ENCODE measurements around the gene WDR7. TPM values are rescaled to one million over a fixed set of nuclear protein-coding genes. Genes with fewer than 3 reads are reported as not detected.

Gene WDR7
- total and polyA plus RNA-seq, 10 of the 15 experiments (the other 5 are each of a cell fraction or from before 2014, with no cell fraction given), result 2.8 to 16.5 (median 11.7) TPM

DNA sequence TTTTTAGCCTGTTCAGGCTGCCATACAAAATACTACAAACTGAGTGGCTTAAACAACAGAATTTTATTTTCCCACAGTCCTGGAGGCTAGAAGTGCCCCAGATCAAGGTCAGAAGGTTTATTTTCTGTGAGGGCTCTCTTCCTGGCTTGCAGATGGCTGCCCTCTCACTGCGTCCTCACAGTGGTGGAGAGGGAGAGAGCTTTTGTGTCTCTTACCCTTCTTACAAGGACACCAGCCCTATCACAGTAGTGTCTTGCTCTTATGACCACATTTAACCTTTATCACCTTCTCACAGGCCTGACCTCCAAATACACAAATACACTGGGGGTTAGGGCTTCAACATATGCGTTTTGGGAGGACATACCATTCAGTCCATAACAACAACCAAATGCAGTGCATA lies 11.7 kb downstream of the WDR7 start:
- in situ Hi-C loops (cut with MboI), result no loop called here

More for the DNA sequence above, 11.7 kb downstream of the WDR7 start:
- FAIRE-seq (no peak), DNase-seq (ENCODE audit: low read depth, low spot score) (no peak), ATAC-seq (no peak)
- no peak overlapping the region for H3K4me3 ChIP-seq
- no peak overlapping the region for H3K4me2 ChIP-seq (ENCODE audit: control insufficient read depth, insufficient read depth)
- H3K4me1 ChIP-seq (ENCODE audit: control insufficient read depth, insufficient read depth, low read length), result no peaks in the 10 kb centered on the region
- no TSS peak for BruUV-seq (replicated peaks)
- ChIA-PET SMC1A (ENCODE audit: uncharacterized antibody, unreplicated experiment) (no interaction called here), RAD21 (ENCODE audit: unreplicated experiment) (no interaction called here), CTCF (no interaction called here), POLR2A (no interaction called here)
- H2AFZ ChIP-seq (ENCODE audit: control insufficient read depth, low read depth, low read length), result no peak overlapping the region
- no peak overlapping the region for H3K9ac ChIP-seq (ENCODE audit: control insufficient read depth, insufficient read depth, low read length)
- no peaks in the 10 kb centered on the region for H3K36me3 ChIP-seq (ENCODE audit: control insufficient read depth in 2 of 2, insufficient read depth in 2 of 2, low read length in 1 of 2)
- intact Hi-C loops (cut with micrococcal nuclease; ENCODE audit: unreplicated experiment), result no loop called here
- no peak overlapping the region for H3K27ac ChIP-seq (ENCODE audit: control insufficient read depth, insufficient read depth)
- no peak for TF ChIP-seq FOXK2 (IDR thresholded peaks at IDR 0.05)
- no peak for TF ChIP-seq HCFC1 (IDR thresholded peaks at IDR 0.05; ENCODE audit: low read length)
- no peak for TF ChIP-seq MYB (IDR thresholded peaks at IDR 0.05; ENCODE audit: borderline replicate concordance, low read depth, low read length)
- no peak for TF ChIP-seq CREM (IDR thresholded peaks at IDR 0.05; ENCODE audit: low read depth)
- TF ChIP-seq NR2C2 (IDR thresholded peaks at IDR 0.05; ENCODE audit: borderline replicate concordance, control insufficient read depth, insufficient read length, low read depth), result no peak
- TF ChIP-seq, protein P1, sequence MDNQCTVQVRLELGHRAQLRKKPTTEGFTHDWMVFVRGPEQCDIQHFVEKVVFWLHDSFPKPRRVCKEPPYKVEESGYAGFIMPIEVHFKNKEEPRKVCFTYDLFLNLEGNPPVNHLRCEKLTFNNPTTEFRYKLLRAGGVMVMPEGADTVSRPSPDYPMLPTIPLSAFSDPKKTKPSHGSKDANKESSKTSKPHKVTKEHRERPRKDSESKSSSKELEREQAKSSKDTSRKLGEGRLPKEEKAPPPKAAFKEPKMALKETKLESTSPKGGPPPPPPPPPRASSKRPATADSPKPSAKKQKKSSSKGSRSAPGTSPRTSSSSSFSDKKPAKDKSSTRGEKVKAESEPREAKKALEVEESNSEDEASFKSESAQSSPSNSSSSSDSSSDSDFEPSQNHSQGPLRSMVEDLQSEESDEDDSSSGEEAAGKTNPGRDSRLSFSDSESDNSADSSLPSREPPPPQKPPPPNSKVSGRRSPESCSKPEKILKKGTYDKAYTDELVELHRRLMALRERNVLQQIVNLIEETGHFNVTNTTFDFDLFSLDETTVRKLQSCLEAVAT (IDR thresholded peaks at IDR 0.05), result no peak
- TF ChIP-seq, protein P2, sequence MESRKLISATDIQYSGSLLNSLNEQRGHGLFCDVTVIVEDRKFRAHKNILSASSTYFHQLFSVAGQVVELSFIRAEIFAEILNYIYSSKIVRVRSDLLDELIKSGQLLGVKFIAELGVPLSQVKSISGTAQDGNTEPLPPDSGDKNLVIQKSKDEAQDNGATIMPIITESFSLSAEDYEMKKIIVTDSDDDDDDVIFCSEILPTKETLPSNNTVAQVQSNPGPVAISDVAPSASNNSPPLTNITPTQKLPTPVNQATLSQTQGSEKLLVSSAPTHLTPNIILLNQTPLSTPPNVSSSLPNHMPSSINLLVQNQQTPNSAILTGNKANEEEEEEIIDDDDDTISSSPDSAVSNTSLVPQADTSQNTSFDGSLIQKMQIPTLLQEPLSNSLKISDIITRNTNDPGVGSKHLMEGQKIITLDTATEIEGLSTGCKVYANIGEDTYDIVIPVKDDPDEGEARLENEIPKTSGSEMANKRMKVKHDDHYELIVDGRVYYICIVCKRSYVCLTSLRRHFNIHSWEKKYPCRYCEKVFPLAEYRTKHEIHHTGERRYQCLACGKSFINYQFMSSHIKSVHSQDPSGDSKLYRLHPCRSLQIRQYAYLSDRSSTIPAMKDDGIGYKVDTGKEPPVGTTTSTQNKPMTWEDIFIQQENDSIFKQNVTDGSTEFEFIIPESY (IDR thresholded peaks at IDR 0.05), result no peak
- no peak for TF ChIP-seq SMAD5 (IDR thresholded peaks at IDR 0.05; ENCODE audit: low read depth)
- no peak for TF ChIP-seq HDGF (IDR thresholded peaks at IDR 0.05)
- TF ChIP-seq, protein P3, sequence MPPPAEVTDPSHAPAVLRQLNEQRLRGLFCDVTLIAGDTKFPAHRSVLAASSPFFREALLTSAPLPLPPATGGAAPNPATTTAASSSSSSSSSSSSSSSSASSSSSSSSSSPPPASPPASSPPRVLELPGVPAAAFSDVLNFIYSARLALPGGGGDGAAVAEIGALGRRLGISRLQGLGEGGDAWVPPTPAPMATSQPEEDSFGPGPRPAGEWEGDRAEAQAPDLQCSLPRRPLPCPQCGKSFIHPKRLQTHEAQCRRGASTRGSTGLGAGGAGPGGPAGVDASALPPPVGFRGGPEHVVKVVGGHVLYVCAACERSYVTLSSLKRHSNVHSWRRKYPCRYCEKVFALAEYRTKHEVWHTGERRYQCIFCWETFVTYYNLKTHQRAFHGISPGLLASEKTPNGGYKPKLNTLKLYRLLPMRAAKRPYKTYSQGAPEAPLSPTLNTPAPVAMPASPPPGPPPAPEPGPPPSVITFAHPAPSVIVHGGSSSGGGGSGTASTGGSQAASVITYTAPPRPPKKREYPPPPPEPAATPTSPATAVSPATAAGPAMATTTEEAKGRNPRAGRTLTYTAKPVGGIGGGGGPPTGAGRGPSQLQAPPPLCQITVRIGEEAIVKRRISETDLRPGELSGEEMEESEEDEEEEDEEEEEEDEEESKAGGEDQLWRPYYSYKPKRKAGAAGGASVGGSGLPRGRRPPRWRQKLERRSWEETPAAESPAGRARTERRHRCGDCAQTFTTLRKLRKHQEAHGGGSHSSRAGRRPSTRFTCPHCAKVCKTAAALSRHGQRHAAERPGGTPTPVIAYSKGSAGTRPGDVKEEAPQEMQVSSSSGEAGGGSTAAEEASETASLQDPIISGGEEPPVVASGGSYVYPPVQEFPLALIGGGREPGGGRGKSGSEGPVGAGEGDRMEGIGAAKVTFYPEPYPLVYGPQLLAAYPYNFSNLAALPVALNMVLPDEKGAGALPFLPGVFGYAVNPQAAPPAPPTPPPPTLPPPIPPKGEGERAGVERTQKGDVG (CRISPR knock-in tag; IDR thresholded peaks at IDR 0.05), result no peak
- no peak for TF ChIP-seq NFYA (IDR thresholded peaks at IDR 0.05; ENCODE audit: borderline replicate concordance, low read depth, low read length)
- TF ChIP-seq, protein P4, sequence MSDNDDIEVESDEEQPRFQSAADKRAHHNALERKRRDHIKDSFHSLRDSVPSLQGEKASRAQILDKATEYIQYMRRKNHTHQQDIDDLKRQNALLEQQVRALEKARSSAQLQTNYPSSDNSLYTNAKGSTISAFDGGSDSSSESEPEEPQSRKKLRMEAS (IDR thresholded peaks at IDR 0.05; ENCODE audit: low read depth, low read length), result no peak
- TF ChIP-seq SMAD1 (IDR thresholded peaks at IDR 0.05; ENCODE audit: low read depth, partially characterized antibody), result no peak
- TF ChIP-seq, protein P5, sequence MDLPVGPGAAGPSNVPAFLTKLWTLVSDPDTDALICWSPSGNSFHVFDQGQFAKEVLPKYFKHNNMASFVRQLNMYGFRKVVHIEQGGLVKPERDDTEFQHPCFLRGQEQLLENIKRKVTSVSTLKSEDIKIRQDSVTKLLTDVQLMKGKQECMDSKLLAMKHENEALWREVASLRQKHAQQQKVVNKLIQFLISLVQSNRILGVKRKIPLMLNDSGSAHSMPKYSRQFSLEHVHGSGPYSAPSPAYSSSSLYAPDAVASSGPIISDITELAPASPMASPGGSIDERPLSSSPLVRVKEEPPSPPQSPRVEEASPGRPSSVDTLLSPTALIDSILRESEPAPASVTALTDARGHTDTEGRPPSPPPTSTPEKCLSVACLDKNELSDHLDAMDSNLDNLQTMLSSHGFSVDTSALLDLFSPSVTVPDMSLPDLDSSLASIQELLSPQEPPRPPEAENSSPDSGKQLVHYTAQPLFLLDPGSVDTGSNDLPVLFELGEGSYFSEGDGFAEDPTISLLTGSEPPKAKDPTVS (IDR thresholded peaks at IDR 0.05; ENCODE audit: low read depth, low read length), result no peak
- no peak for TF ChIP-seq YBX1 (IDR thresholded peaks at IDR 0.05)
- H3K79me2 ChIP-seq (ENCODE audit: control insufficient read depth, insufficient read depth, low read length), result no peaks in the 10 kb centered on the region; the same call in 1 of the 2 replicates
- no peaks in the 10 kb centered on the region for H3K27me3 ChIP-seq (replicated peaks in 1 of 2; ENCODE audit: control insufficient read depth in 2 of 2, insufficient read depth in 2 of 2, low read length in 1 of 2)
- no peaks in the 10 kb centered on the region for H3K9me3 ChIP-seq (replicated peaks; ENCODE audit: control insufficient read depth, insufficient read depth, low read length)
- no peaks in the 10 kb centered on the region for H4K20me1 ChIP-seq (ENCODE audit: control insufficient read depth, insufficient read depth)
- WGBS (ENCODE audit: insufficient coverage, insufficient replicate concordance, low lambda C conversion rate, missing lambda C conversion rate), result 76% methylated on average over 2 of the region's 2 CpGs
